PC-3 (cell line): Measurements from ENCODE around the gene NADK. TPM values are rescaled to one million over a fixed set of nuclear protein-coding genes. Genes with fewer than 3 reads are reported as not detected.

ENCODE experiments used
- ATAC-seq: fragments of 200-7000 bp; cut with Tn5 transposase; 2 replicates; pipeline ENCODE4 v1.9.1; 2020; ENCODE audit warnings: mild to moderate bottlenecking, moderate library complexity
- BruUV-seq: library from RNA; stranded (reverse); fragments of 400-500 nt; replicated peaks from 2 replicates; lab custom pipeline; 2021; lab: Mats Ljungman, UMichigan
- CTCF ChIA-PET: fragments of 300-600 bp; sonication (Branson Sonifier 250); formaldehyde crosslinking; loops from one replicate; lab custom pipeline; 2022; ENCODE audit warnings: antibody characterized with exemption; lab: Charles Lee
- POLR2A ChIA-PET: fragments of 300-600 bp; sonication (Branson Sonifier 250); formaldehyde crosslinking; loops from one replicate; lab custom pipeline; 2022; ENCODE audit warnings: antibody characterized with exemption; ENCODE audit not compliant: unreplicated experiment; lab: Charles Lee
- DNase-seq: peaks from one replicate; pipeline ENCODE4 v3.0.0-alpha.2; 2015
- H2AFZ ChIP-seq: fragments of 300-600 bp; sonication (generic); 2 replicates; pipeline ENCODE4 v1.6.0; 2016; ENCODE audit warnings: antibody characterized with exemption, low read length
- H3F3A ChIP-seq: fragments of 300-600 bp; sonication (generic); one replicate; pipeline ENCODE4 v1.6.0; 2017; ENCODE audit warnings: antibody characterized with exemption, low read length, control low read depth, mild to moderate bottlenecking; ENCODE audit not compliant: unreplicated experiment
- H3K27ac ChIP-seq: fragments of 300-600 bp; sonication (generic); 2 replicates; pipeline ENCODE4 v1.5.1; 2016; ENCODE audit warnings: mild to moderate bottlenecking, low read length
- H3K27me3 ChIP-seq: fragments of 300-600 bp; sonication (generic); 2 replicates; pipeline ENCODE4 v1.6.1; 2016; ENCODE audit warnings: low read length, mixed read lengths
- H3K36me3 ChIP-seq: fragments of 300-600 bp; sonication (generic); 2 replicates; pipeline ENCODE4 v1.6.1; 2016; ENCODE audit warnings: low read depth, mixed run types, low read length, mixed read lengths
- H3K4me1 ChIP-seq: fragments of 300-600 bp; sonication (generic); 2 replicates; pipeline ENCODE4 v1.5.1; 2016; ENCODE audit warnings: low read length; ENCODE audit not compliant: insufficient read depth
- H3K4me2 ChIP-seq: fragments of 300-600 bp; sonication (generic); 2 replicates; pipeline ENCODE4 v1.6.0; 2016; ENCODE audit warnings: low read length
- H3K4me3 ChIP-seq: fragments of 300-600 bp; sonication (generic); 2 replicates; pipeline ENCODE4 v1.5.1; 2016; ENCODE audit warnings: mild to moderate bottlenecking, low read length, mixed read lengths
- H3K79me2 ChIP-seq: fragments of 300-600 bp; sonication (generic); 2 replicates; pipeline ENCODE4 v1.6.1; 2017; ENCODE audit warnings: low read length, mixed read lengths
- H3K9ac ChIP-seq: fragments of 300-600 bp; sonication (generic); 2 replicates; pipeline ENCODE4 v1.6.0; 2016; ENCODE audit warnings: mild to moderate bottlenecking, low read length
- H3K9me2 ChIP-seq: fragments of 300-600 bp; sonication (generic); replicated peaks from 2 replicates; pipeline ENCODE4 v1.6.1; 2016; ENCODE audit warnings: mixed run types, low read length, mixed read lengths
- H3K9me3 ChIP-seq: fragments of 300-600 bp; sonication (generic); 2 replicates; pipeline ENCODE4 v1.6.1; 2016; ENCODE audit warnings: low read length, mixed read lengths
- H4K20me1 ChIP-seq: fragments of 300-600 bp; sonication (generic); 2 replicates; pipeline ENCODE4 v1.6.1; 2016; ENCODE audit warnings: low read length, mixed read lengths
- CTCF ChIP-seq: fragments of 300-600 bp; sonication (generic); conservative IDR thresholded peaks from 2 replicates; pipeline ENCODE4 v1.5.1; 2017; ENCODE audit warnings: antibody characterized with exemption, low read depth, mild to moderate bottlenecking, low read length
- EZH2 ChIP-seq: fragments of 300-600 bp; sonication (generic); IDR thresholded peaks from one replicate; pipeline ENCODE4 v1.6.1; 2017; ENCODE audit warnings: antibody characterized with exemption, mild to moderate bottlenecking, low read length; ENCODE audit not compliant: unreplicated experiment
- EZH2phosphoT487 ChIP-seq: fragments of 300-600 bp; sonication (generic); IDR thresholded peaks from 2 replicates; pipeline ENCODE4 v1.6.1; 2018; ENCODE audit warnings: mild to moderate bottlenecking, antibody characterized with exemption, low read length, borderline replicate concordance
- intact Hi-C: fragments of 100-400 bp; cut with micrococcal nuclease; formaldehyde crosslinking; loops from 2 replicates; pipeline ENCODE4 v1.9.0; 2023
- total RNA-seq: library from RNA; depleted of rRNA; stranded (reverse); fragments of >200 nt; gene quantifications from 2 replicates; pipeline ENCODE4 v1.2.3, GENCODE V29; 2014

NADK gene
- total RNA-seq, 1 experiment from 2014 or later: 130 TPM

- H3K4me1 ChIP-seq: no peaks in the 10 kb centered on the region
- no TSS peak for BruUV-seq
- intact Hi-C loops: no loop called here
- TF ChIP-seq CTCF (no peak), EZH2phosphoT487 (no peak), EZH2 (no peak)
- H3K79me2 ChIP-seq: peaks cover 28% of the 10 kb centered on the region; the same call in 1 of the 2 replicates
- no peaks in the 10 kb centered on the region for H3K9me3 ChIP-seq
- DNase-seq (no peak), ATAC-seq (no peak)
- peaks cover 61% of the 10 kb centered on the region for H3K36me3 ChIP-seq
- CTCF ChIA-PET: no interaction called here
- H3K9ac ChIP-seq: no peak overlapping the region
- H3K27ac ChIP-seq: no peak overlapping the region
- peaks cover 4% of the 10 kb centered on the region for H3F3A ChIP-seq
- H3K4me3 ChIP-seq: no peak overlapping the region
- H3K27me3 ChIP-seq: no peaks in the 10 kb centered on the region
- H3K4me2 ChIP-seq: no peak overlapping the region
- peaks cover 16% of the 10 kb centered on the region; the same call in 1 of the 2 replicates for H4K20me1 ChIP-seq
- POLR2A ChIA-PET: no interaction called here
- H2AFZ ChIP-seq: no peak overlapping the region
- H3K9me2 ChIP-seq: no peaks in the 10 kb centered on the region
Observed at GRCh38 chr1:1802871-1803270, 24.6 kb upstream of the NADK start.

- H3K27ac ChIP-seq: no peak overlapping the region
- peaks cover 4% of the 10 kb centered on the region for H3F3A ChIP-seq
- no peak overlapping the region for H2AFZ ChIP-seq
- BruUV-seq: no TSS peak
- H4K20me1 ChIP-seq: peaks cover 16% of the 10 kb centered on the region; the same call in 1 of the 2 replicates
- H3K27me3 ChIP-seq: no peaks in the 10 kb centered on the region
- no peaks in the 10 kb centered on the region for H3K9me2 ChIP-seq
- ATAC-seq (no peak), DNase-seq (no peak)
- H3K36me3 ChIP-seq: peaks cover 72% of the 10 kb centered on the region
- intact Hi-C loops: no loop called here
- H3K4me1 ChIP-seq: no peaks in the 10 kb centered on the region
- TF ChIP-seq EZH2: no peak
- no peak for TF ChIP-seq CTCF
- no peak for TF ChIP-seq EZH2phosphoT487
- ChIA-PET CTCF (no interaction called here), POLR2A (no interaction called here)
- no peak overlapping the region for H3K4me3 ChIP-seq
- no peaks in the 10 kb centered on the region for H3K9me3 ChIP-seq
- H3K4me2 ChIP-seq: no peak overlapping the region
- peaks cover 28% of the 10 kb centered on the region; the same call in 1 of the 2 replicates for H3K79me2 ChIP-seq
- H3K9ac ChIP-seq: no peak overlapping the region
Observed at GRCh38 chr1:1799716-1800115, 21.4 kb upstream of the NADK start.

GRCh38 chr1:1797731-1798341 lies 19.6 kb upstream of the NADK start:
- Histone ChIP-seq H3K27ac (no peak overlapping the region), H3K9me2 (no peaks in the 10 kb centered on the region), H4K20me1 (peaks cover 16% of the 10 kb centered on the region; the same call in 1 of the 2 replicates), H2AFZ (no peak overlapping the region), H3K9me3 (no peaks in the 10 kb centered on the region), H3K4me1 (no peaks in the 10 kb centered on the region), H3K79me2 (peaks cover 28% of the 10 kb centered on the region; the same call in 1 of the 2 replicates), H3K9ac (no peak overlapping the region), H3K4me2 (no peak overlapping the region), H3K36me3 (peaks cover 75% of the 10 kb centered on the region), H3K27me3 (no peaks in the 10 kb centered on the region), H3K4me3 (no peak overlapping the region), H3F3A (no peaks in the 10 kb centered on the region)
- no TSS peak for BruUV-seq
- ChIA-PET CTCF (no interaction called here), POLR2A (no interaction called here)
- no peak for DNase-seq
- no peak for ATAC-seq
- TF ChIP-seq EZH2phosphoT487 (no peak), CTCF (no peak), EZH2 (no peak)
- intact Hi-C loops: no loop called here
